ENCODE measurements around the gene GSG1L. TPM values are rescaled to one million over a fixed set of nuclear protein-coding genes. Genes with fewer than 3 reads are reported as not detected.

GSG1L gene
- total RNA-seq, 5 donors from 2014 or later (not counting 1 experiment from before 2014, with no cell fraction given) = not detected

DNA sequence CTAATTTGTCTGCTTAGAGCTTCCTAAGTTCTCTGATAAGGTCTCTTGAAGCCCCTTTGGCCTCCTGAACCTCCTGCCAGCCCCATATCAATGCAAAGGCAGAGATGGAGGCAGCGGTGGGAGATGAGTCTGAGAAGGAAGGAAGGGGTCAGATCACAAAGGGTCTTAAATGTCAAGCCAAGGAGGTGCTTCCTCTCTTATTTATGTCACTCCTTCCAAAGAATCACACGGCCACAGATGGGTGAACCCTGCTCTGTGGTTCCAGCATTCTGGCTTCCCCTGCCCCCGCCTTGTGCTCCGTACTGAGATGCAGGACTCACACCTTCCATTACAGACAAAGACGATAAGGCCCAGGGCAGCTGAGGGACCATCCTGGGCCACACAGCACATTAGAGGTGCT, 96.3 kb downstream of the GSG1L start:
- ATAC-seq (replicated peaks in 1 of 4) = no peak
- POLR2A ChIA-PET = no interaction called here
- Histone ChIP-seq H3K36me3 (ENCODE audit: control insufficient read depth in 2 of 2, extremely low read depth in 1 of 2, insufficient read depth in 1 of 2, low read length in 1 of 2) (no peaks in the 10 kb centered on the region), H3K27ac (ENCODE audit: low read length) (no peak overlapping the region), H3K27me3 (replicated peaks in 1 of 2; ENCODE audit: control insufficient read depth in 2 of 2, extremely low read depth in 1 of 2, insufficient read depth in 2 of 2, low read length in 1 of 2) (peaks cover 0 to 19% of the 10 kb centered on the region in 2 experiments), H3K4me3 (ENCODE audit: control insufficient read depth in 1 of 2, extremely low read depth in 1 of 2, low read length in 1 of 2) (no peak overlapping the region), H3K4me1 (ENCODE audit: control insufficient read depth in 1 of 2, extremely low read depth in 1 of 2, insufficient read depth in 2 of 2, low read length in 2 of 2) (no peaks in the 10 kb centered on the region), H3K9me3 (no peaks in the 10 kb centered on the region)
- H3K27ac Mint-ChIP-seq = no peak overlapping the region
- 58% methylated on average over 2 of the region's 5 CpGs for WGBS (ENCODE audit: insufficient coverage)
- peaks cover 12 to 24% of the 10 kb centered on the region in 2 donors for H3K27me3 Mint-ChIP-seq
- no peaks in the 10 kb centered on the region for H3K9me3 Mint-ChIP-seq
- no peak for DNase-seq
- H3K36me3 Mint-ChIP-seq = no peaks in the 10 kb centered on the region
- no peak overlapping the region for H3K4me3 Mint-ChIP-seq
- H3K4me1 Mint-ChIP-seq = no peaks in the 10 kb centered on the region
- CTCF ChIA-PET = no interaction called here

DNA sequence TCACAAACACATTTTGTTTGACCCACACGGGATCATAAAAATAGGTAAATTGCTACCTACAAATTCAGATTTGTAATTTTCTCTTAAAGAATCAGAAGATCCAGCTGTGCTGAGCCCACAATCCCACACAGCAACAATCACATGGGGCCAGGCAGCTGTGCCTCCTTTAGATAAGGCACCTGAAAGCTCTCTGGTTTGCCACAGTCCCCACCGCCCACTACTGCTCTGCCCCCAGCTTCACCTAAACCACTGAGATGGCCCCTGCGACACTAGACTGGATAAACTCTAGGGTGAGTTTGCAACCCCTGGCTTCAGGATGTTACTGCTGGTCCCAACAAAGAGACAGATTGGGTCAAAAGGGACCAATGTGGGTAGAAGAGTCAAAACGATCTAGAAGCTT, 96.8 kb downstream of the GSG1L start:
- peaks cover 12 to 25% of the 10 kb centered on the region in 2 donors for H3K27me3 Mint-ChIP-seq
- POLR2A ChIA-PET = no interaction called here
- Histone ChIP-seq H3K27me3 (replicated peaks in 1 of 2; ENCODE audit: control insufficient read depth in 2 of 2, extremely low read depth in 1 of 2, insufficient read depth in 2 of 2, low read length in 1 of 2) (peaks cover 0 to 19% of the 10 kb centered on the region in 2 experiments), H3K36me3 (ENCODE audit: control insufficient read depth in 2 of 2, extremely low read depth in 1 of 2, insufficient read depth in 1 of 2, low read length in 1 of 2) (no peaks in the 10 kb centered on the region), H3K4me1 (ENCODE audit: control insufficient read depth in 1 of 2, extremely low read depth in 1 of 2, insufficient read depth in 2 of 2, low read length in 2 of 2) (no peaks in the 10 kb centered on the region), H3K4me3 (ENCODE audit: control insufficient read depth in 1 of 2, extremely low read depth in 1 of 2, low read length in 1 of 2) (no peak overlapping the region), H3K27ac (ENCODE audit: low read length) (no peak overlapping the region), H3K9me3 (no peaks in the 10 kb centered on the region)
- no peaks in the 10 kb centered on the region for H3K36me3 Mint-ChIP-seq
- WGBS (ENCODE audit: insufficient coverage) = 84% methylated on average over 2 of the region's 4 CpGs
- H3K9me3 Mint-ChIP-seq = no peaks in the 10 kb centered on the region
- H3K4me1 Mint-ChIP-seq = no peaks in the 10 kb centered on the region
- ATAC-seq (replicated peaks in 1 of 4) (no peak), DNase-seq (no peak)
- no peak overlapping the region for H3K4me3 Mint-ChIP-seq
- H3K27ac Mint-ChIP-seq = no peak overlapping the region
- CTCF ChIA-PET = no interaction called here

DNA sequence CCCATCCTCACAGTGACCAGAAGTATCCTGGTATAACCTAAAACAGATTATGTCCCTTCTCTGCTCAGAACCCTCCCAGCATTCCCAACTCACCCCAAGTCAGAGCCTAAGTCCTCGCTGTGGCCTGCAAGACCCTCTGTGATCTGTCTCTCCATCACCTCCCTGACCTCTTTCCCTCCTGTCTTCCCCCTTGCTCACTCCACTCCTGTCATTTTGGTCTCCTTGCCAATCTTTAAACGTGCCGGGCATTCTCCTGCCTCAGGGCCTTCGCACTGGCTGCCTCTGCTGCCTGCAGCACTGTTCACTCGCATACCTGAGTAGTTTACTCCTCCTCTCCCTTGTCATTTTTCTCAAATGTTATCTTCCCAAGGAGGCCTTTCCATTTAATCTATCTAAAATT, 97.7 kb downstream of the GSG1L start:
- CTCF ChIA-PET = no interaction called here
- POLR2A ChIA-PET = no interaction called here
- no peaks in the 10 kb centered on the region for H3K9me3 Mint-ChIP-seq
- no peaks in the 10 kb centered on the region for H3K4me1 ChIP-seq (ENCODE audit: control insufficient read depth in 1 of 2, extremely low read depth in 1 of 2, insufficient read depth in 2 of 2, low read length in 2 of 2)
- H3K4me3 Mint-ChIP-seq = no peak overlapping the region
- no peak overlapping the region for H3K27ac ChIP-seq (ENCODE audit: low read length)
- no peaks in the 10 kb centered on the region for H3K36me3 Mint-ChIP-seq
- H3K4me1 Mint-ChIP-seq = no peaks in the 10 kb centered on the region
- peaks cover 12 to 24% of the 10 kb centered on the region in 2 donors for H3K27me3 Mint-ChIP-seq
- DNase-seq (no peak), ATAC-seq (replicated peaks in 1 of 4) (no peak)
- 89% methylated on average over 5 of the region's 5 CpGs for WGBS (ENCODE audit: insufficient coverage)
- H3K4me3 ChIP-seq (ENCODE audit: control insufficient read depth in 1 of 2, extremely low read depth in 1 of 2, low read length in 1 of 2) = no peak overlapping the region
- H3K9me3 ChIP-seq = no peaks in the 10 kb centered on the region
- H3K27ac Mint-ChIP-seq = no peak overlapping the region
- peaks cover 0 to 22% of the 10 kb centered on the region in 2 experiments for H3K27me3 ChIP-seq (replicated peaks in 1 of 2; ENCODE audit: control insufficient read depth in 2 of 2, extremely low read depth in 1 of 2, insufficient read depth in 2 of 2, low read length in 1 of 2)
- H3K36me3 ChIP-seq (ENCODE audit: control insufficient read depth in 2 of 2, extremely low read depth in 1 of 2, insufficient read depth in 1 of 2, low read length in 1 of 2) = no peaks in the 10 kb centered on the region

DNA sequence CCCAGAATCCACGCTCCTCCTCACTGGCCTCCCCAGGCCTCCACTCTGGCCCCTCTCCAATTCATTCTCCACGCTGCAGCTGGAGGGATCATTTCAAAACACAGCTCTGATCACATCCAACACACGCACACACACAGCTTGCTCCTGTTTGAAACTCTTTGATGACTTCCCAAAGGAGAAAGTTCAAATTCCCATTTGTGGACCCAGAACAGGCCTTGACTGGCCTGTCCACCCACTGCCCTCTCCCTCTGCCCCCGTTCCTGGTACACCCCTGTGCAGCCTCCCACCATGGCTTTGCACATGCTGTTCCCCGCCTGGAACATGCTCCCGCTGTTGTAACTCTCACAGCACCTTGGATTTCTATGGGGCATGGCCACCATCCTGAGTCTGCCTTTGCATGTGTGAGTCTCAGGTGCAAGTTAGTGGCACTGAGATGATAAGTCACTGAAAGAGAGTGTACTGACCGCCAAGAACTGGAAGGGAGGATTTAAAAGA, 100.0 kb downstream of the GSG1L start:
- DNase-seq (no peak), ATAC-seq (replicated peaks in 1 of 4) (no peak)
- Histone ChIP-seq H3K9me3 (no peaks in the 10 kb centered on the region), H3K4me1 (ENCODE audit: control insufficient read depth in 1 of 2, extremely low read depth in 1 of 2, insufficient read depth in 2 of 2, low read length in 2 of 2) (no peaks in the 10 kb centered on the region), H3K27me3 (replicated peaks in 1 of 2; ENCODE audit: control insufficient read depth in 2 of 2, extremely low read depth in 1 of 2, insufficient read depth in 2 of 2, low read length in 1 of 2) (peaks cover 0 to 26% of the 10 kb centered on the region in 2 experiments), H3K36me3 (ENCODE audit: control insufficient read depth in 2 of 2, extremely low read depth in 1 of 2, insufficient read depth in 1 of 2, low read length in 1 of 2) (no peaks in the 10 kb centered on the region), H3K4me3 (ENCODE audit: control insufficient read depth in 1 of 2, extremely low read depth in 1 of 2, low read length in 1 of 2) (no peak overlapping the region), H3K27ac (ENCODE audit: low read length) (no peak overlapping the region)
- CTCF ChIA-PET = no interaction called here
- H3K36me3 Mint-ChIP-seq = no peaks in the 10 kb centered on the region
- H3K27ac Mint-ChIP-seq = no peak overlapping the region
- H3K27me3 Mint-ChIP-seq = peaks cover 26 to 30% of the 10 kb centered on the region in 2 donors
- H3K4me3 Mint-ChIP-seq = no peak overlapping the region
- 79% methylated on average over 5 of the region's 7 CpGs for WGBS (ENCODE audit: insufficient coverage)
- no peaks in the 10 kb centered on the region for H3K9me3 Mint-ChIP-seq
- POLR2A ChIA-PET = no interaction called here
- H3K4me1 Mint-ChIP-seq = no peaks in the 10 kb centered on the region

DNA sequence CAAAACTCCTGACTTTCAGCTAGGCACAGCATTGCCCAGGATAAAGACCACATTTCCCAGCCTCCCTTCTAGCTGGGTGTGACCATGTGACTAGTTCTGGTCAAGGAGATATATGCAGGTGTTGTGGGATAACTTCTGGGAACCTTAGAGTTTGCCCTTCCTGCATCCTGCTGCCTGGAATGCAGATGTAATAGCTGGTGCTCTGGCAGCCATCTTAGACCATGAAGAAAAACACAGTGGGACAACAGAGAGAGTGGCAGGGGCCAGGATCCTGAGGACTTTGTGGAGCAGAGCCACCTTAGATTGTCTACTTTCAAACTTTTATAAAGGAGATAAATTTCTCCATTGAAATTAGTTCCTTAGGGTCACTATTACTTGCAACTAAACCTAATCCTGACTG, 101.3 kb downstream of the GSG1L start:
- Histone ChIP-seq H3K4me1 (ENCODE audit: control insufficient read depth in 1 of 2, extremely low read depth in 1 of 2, insufficient read depth in 2 of 2, low read length in 2 of 2) (no peaks in the 10 kb centered on the region), H3K9me3 (no peaks in the 10 kb centered on the region), H3K27me3 (replicated peaks in 1 of 2; ENCODE audit: control insufficient read depth in 2 of 2, extremely low read depth in 1 of 2, insufficient read depth in 2 of 2, low read length in 1 of 2) (peaks cover 0 to 26% of the 10 kb centered on the region in 2 experiments), H3K36me3 (ENCODE audit: control insufficient read depth in 2 of 2, extremely low read depth in 1 of 2, insufficient read depth in 1 of 2, low read length in 1 of 2) (no peaks in the 10 kb centered on the region), H3K27ac (ENCODE audit: low read length) (no peak overlapping the region), H3K4me3 (ENCODE audit: control insufficient read depth in 1 of 2, extremely low read depth in 1 of 2, low read length in 1 of 2) (no peak overlapping the region)
- Mint-ChIP-seq H3K36me3 (peaks cover 4% of the 10 kb centered on the region), H3K4me1 (no peaks in the 10 kb centered on the region), H3K27ac (no peak overlapping the region), H3K27me3 (peaks cover 29 to 34% of the 10 kb centered on the region in 2 donors), H3K4me3 (no peak overlapping the region), H3K9me3 (peaks cover 5 to 6% (median 6%) of the 10 kb centered on the region in 3 donors)
- DNase-seq = no peak
- POLR2A ChIA-PET = no interaction called here
- CTCF ChIA-PET = no interaction called here
- ATAC-seq (replicated peaks in 1 of 4) = no peak

DNA sequence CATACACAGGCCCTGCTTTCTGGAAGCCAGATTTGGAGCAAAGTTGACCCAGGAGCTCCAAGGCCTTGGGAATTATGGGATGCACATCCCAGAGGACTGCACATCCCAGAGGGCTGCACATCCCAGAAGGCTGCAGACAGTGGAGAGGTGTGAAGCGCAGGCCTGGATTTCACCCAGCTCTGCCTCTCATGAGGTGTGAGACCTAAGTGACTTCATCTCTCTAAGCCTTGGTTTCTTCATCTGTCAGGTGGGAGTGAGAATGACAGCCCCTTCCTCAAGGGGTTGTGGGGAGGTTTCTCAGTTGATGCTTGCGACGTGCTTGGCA, 102.3 kb downstream of the GSG1L start:
- Mint-ChIP-seq H3K9me3 (peaks cover 6 to 9% (median 6%) of the 10 kb centered on the region in 3 donors), H3K27me3 (peaks cover 29 to 32% of the 10 kb centered on the region in 2 donors), H3K36me3 (peaks cover 4% of the 10 kb centered on the region), H3K4me3 (no peak overlapping the region), H3K27ac (no peak overlapping the region), H3K4me1 (no peaks in the 10 kb centered on the region)
- H3K27ac ChIP-seq (ENCODE audit: low read length) = no peak overlapping the region
- no peaks in the 10 kb centered on the region for H3K36me3 ChIP-seq (ENCODE audit: control insufficient read depth in 2 of 2, extremely low read depth in 1 of 2, insufficient read depth in 1 of 2, low read length in 1 of 2)
- H3K27me3 ChIP-seq (replicated peaks in 1 of 2; ENCODE audit: control insufficient read depth in 2 of 2, extremely low read depth in 1 of 2, insufficient read depth in 2 of 2, low read length in 1 of 2) = peaks cover 0 to 29% of the 10 kb centered on the region in 2 experiments
- WGBS (ENCODE audit: insufficient coverage) = no CpG with 5 or more reads among the region's 3 CpGs
- H3K4me1 ChIP-seq (ENCODE audit: control insufficient read depth in 1 of 2, extremely low read depth in 1 of 2, insufficient read depth in 2 of 2, low read length in 2 of 2) = no peaks in the 10 kb centered on the region
- ChIA-PET CTCF (no interaction called here), POLR2A (no interaction called here)
- ATAC-seq (replicated peaks in 1 of 4) = no peak
- no peak overlapping the region for H3K4me3 ChIP-seq (ENCODE audit: control insufficient read depth in 1 of 2, extremely low read depth in 1 of 2, low read length in 1 of 2)
- H3K9me3 ChIP-seq = no peaks in the 10 kb centered on the region
- no peak for DNase-seq

DNA sequence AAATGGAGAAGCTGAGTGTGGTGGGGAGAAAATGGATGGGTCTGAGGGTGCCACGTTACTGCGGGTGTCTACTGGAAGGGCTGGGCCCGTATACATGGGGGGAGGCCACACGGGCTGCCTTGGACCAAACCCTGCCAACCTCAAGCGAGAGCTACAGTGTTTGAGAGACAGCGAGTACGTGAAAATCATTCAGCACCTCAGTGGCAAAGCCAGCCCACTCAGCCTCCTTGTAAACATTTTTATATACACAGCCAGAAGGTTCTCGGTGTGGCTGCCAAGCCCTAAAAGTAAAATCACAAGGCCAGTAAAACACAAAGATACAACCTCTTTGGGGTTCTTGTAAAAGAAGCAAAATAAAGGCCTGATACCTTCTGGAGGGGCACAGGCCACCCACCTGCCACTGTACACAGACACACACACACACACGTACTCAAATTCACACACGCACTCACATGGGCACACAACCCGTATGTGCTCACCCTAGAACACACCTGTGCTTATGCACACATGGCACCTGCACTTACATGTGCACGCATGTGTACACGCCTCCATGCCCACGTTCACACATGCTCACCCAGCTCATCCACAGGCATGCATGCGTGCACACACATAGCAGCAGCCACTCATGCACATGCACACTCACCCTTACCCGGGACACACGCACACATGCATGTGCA, 102.8 kb downstream of the GSG1L start:
- 85% methylated on average over 11 of the region's 17 CpGs for WGBS (ENCODE audit: insufficient coverage)
- H3K4me1 ChIP-seq (ENCODE audit: control insufficient read depth in 1 of 2, extremely low read depth in 1 of 2, insufficient read depth in 2 of 2, low read length in 2 of 2) = no peaks in the 10 kb centered on the region
- POLR2A ChIA-PET = no interaction called here
- DNase-seq = no peak
- no peak overlapping the region for H3K4me3 ChIP-seq (ENCODE audit: control insufficient read depth in 1 of 2, extremely low read depth in 1 of 2, low read length in 1 of 2)
- Mint-ChIP-seq H3K27me3 (peaks cover 27 to 29% of the 10 kb centered on the region in 2 donors), H3K4me1 (no peaks in the 10 kb centered on the region), H3K27ac (no peak overlapping the region), H3K4me3 (no peak overlapping the region), H3K36me3 (peaks cover 4% of the 10 kb centered on the region), H3K9me3 (peaks cover 7 to 9% (median 9%) of the 10 kb centered on the region in 3 donors)
- no peaks in the 10 kb centered on the region for H3K36me3 ChIP-seq (ENCODE audit: control insufficient read depth in 2 of 2, extremely low read depth in 1 of 2, insufficient read depth in 1 of 2, low read length in 1 of 2)
- CTCF ChIA-PET = no interaction called here
- H3K27ac ChIP-seq (ENCODE audit: low read length) = no peak overlapping the region
- H3K9me3 ChIP-seq = no peaks in the 10 kb centered on the region
- H3K27me3 ChIP-seq (replicated peaks in 1 of 2; ENCODE audit: control insufficient read depth in 2 of 2, extremely low read depth in 1 of 2, insufficient read depth in 2 of 2, low read length in 1 of 2) = peaks cover 0 to 27% of the 10 kb centered on the region in 2 experiments
- ATAC-seq (replicated peaks in 1 of 4) = no peak
